ENCODE data around the gene OTOG.
A peak's percentile ranks its signal among the peaks of the same experiment; 100 is the strongest.

Gene OTOG

DNA sequence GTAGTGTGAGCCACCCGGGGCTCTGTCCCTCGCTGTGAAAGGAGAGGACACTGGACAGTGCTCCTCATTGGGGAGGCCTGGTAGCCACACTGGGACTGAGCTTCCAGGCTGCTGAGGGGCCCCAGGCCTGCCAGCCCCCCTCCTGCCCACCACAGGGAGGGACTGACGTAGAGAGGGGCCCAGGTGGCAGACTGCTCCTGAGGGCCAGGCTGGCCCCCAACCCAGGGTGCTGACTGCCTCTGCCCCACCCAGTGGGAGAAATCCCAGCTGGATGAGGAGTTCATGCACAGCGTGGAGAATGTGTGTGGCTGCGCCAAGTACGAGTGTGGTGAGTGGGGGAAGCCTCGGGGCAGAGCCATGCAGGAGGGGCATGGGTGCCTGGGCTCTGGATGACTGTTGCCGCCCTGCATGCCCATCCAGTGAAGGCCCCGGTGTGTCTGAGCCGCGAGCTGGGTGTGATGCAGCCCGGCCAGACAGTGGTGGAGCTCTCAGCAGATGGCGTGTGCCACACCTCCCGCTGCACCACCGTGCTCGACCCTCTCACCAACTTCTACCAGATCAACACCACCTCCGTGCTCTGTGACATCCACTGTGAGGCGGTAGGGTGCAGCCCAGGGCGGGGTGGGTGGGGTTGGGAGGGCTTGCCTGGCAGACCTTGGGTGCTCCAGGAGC lies 93.6 kb downstream of the OTOG start:
- DNase-seq (ENCODE audit: low spot score), result no peak
- in situ Hi-C loops (cut with MboI; ENCODE audit: low sequenced_read_pairs, unreplicated experiment), result no loop called here
- TF ChIP-seq, protein P1, sequence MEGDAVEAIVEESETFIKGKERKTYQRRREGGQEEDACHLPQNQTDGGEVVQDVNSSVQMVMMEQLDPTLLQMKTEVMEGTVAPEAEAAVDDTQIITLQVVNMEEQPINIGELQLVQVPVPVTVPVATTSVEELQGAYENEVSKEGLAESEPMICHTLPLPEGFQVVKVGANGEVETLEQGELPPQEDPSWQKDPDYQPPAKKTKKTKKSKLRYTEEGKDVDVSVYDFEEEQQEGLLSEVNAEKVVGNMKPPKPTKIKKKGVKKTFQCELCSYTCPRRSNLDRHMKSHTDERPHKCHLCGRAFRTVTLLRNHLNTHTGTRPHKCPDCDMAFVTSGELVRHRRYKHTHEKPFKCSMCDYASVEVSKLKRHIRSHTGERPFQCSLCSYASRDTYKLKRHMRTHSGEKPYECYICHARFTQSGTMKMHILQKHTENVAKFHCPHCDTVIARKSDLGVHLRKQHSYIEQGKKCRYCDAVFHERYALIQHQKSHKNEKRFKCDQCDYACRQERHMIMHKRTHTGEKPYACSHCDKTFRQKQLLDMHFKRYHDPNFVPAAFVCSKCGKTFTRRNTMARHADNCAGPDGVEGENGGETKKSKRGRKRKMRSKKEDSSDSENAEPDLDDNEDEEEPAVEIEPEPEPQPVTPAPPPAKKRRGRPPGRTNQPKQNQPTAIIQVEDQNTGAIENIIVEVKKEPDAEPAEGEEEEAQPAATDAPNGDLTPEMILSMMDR (IDR thresholded peaks at IDR 0.05; ENCODE audit: borderline replicate concordance, control extremely low read depth, extremely low read depth, insufficient read depth, missing control alignments), result no peak

DNA sequence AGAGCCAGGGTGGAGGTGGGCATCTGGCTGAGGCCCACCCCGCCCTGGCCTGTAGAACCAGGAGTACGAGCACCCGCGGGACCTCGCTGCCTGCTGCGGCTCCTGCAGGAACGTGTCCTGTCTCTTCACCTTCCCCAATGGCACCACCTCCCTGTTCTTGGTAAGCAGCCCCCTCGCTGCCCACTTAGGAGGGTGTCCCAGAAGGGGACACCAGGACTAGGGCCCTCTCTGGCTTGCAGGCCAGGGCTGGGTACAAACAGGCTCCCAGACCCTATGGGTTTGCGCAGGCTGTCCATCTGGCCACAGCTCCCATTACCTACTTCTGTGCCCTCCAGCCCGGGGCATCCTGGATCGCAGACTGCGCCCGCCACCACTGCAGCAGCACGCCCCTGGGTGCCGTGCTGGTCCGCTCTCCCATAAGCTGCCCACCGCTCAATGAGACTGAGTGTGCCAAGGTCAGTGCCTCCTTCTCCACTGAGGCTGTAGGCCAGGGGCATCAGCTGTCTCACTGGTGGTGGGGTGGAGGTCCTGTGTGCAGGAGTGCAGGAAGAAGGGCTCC lies 94.8 kb downstream of the OTOG start:
- TF ChIP-seq, protein P1 (IDR thresholded peaks at IDR 0.05; ENCODE audit: borderline replicate concordance, control extremely low read depth, extremely low read depth, insufficient read depth, missing control alignments), result no peak
- peak; percentile 18 for DNase-seq (ENCODE audit: low spot score)
- in situ Hi-C loops (cut with MboI; ENCODE audit: low sequenced_read_pairs, unreplicated experiment), result no loop called here

DNA sequence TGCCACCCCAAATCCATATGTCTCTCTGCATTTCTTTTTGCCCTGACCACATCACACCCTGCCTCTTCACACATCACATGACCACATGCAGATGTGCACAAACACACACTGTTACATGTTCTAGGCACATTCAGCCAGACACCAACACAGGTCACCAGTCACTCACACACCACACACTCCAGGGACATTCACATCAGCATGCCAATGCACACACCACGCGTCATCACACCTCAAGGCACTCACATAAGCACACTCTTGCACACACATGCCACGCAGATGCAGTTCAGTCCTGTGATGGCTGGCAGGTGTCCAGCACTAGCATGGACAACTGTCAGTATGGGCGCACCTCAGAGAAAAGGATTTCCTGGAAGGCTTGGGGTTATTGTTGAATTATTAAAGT lies 95.3 kb downstream of the OTOG start:
- peak; percentile 6 for DNase-seq (ENCODE audit: low spot score)
- in situ Hi-C loops (cut with MboI; ENCODE audit: low sequenced_read_pairs, unreplicated experiment), result no loop called here
- TF ChIP-seq, protein P1 (IDR thresholded peaks at IDR 0.05; ENCODE audit: borderline replicate concordance, control extremely low read depth, extremely low read depth, insufficient read depth, missing control alignments), result no peak

DNA sequence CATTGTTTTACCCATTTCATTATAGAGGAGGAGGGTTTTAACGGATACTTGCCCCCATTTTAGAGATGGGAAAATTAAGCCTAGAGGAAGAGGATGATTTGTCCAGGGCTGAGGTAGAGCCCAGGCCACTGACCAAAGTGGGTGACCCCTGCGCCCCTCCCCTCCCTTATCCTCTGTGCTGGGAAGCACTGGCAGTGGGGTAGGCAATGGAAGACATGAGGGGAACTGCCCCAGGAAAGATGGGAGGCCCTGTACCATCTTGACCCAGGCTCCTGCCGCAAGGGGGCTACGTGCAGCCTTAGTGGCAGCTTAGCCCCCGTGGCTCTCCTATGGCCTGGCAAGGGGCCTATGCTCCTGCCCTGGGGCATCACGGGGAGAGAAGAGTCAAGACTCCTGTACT lies 95.9 kb downstream of the OTOG start:
- in situ Hi-C loops (cut with MboI; ENCODE audit: low sequenced_read_pairs, unreplicated experiment), result no loop called here
- no peak for DNase-seq (ENCODE audit: low spot score)
- TF ChIP-seq, protein P1 (IDR thresholded peaks at IDR 0.05; ENCODE audit: borderline replicate concordance, control extremely low read depth, extremely low read depth, insufficient read depth, missing control alignments), result no peak

DNA sequence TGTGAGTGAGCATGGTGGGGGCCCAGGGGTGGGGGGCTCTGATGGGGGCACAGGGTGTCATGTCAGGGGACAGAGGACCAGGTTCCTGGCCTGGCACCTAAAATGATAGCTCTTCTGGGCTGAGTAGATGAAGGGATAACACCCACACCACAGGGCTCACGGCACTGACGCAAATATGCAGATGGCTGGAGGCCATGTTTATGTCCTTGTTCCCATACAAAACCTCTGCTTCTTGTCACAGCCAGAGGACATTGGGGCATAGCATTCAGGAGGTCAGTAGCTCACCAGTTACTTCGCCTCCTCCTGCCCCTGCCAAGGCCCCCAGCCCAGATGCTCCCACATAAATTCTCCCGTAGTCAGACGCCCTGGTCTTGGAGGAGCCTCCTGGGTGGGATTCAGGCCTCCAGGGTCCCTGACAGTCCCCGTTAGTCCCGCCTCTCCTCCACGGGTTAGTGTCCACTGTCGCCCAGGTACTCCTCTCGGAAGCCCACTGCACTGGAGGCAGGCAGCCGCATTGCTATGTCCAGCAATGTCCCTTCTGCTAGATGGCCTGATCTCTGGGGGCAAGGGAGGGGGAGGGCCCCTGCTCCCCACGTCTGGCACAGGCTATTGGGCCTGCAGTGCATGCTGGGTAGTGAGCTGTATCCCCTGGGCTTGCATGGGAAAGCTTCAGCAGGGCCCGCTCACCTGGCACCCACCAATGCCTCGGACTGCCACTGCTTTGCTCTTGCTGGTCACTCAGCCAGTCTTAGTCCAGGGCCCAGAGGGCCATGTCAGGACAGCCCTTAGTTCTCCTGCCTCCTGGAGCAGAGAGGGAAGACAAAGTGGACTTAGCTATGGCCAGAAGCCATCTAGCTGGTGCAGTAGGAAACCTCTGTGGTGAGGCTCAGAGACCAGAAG lies 96.7 kb downstream of the OTOG start:
- in situ Hi-C loops (cut with MboI; ENCODE audit: low sequenced_read_pairs, unreplicated experiment), result no loop called here
- DNase-seq (ENCODE audit: low spot score), result peak; percentile 8

More for the DNA sequence above, 96.7 kb downstream of the OTOG start:
- TF ChIP-seq, protein P1 (IDR thresholded peaks at IDR 0.05; ENCODE audit: borderline replicate concordance, control extremely low read depth, extremely low read depth, insufficient read depth, missing control alignments), result no peak
